T-helper 2 cell (primary cell): ENCODE results near the gene TRMT1.

Experiments
- DNase-seq, 5 experiments: peaks; one replicate each; pipeline versions ENCODE4 v3.0.0 to v3.0.0-alpha.2; 2012 to 2022

The TRMT1 gene

GRCh38 chr19:13102416-13102665, 14.2 kb downstream of the TRMT1 start:
- no peak for DNase-seq

DNA sequence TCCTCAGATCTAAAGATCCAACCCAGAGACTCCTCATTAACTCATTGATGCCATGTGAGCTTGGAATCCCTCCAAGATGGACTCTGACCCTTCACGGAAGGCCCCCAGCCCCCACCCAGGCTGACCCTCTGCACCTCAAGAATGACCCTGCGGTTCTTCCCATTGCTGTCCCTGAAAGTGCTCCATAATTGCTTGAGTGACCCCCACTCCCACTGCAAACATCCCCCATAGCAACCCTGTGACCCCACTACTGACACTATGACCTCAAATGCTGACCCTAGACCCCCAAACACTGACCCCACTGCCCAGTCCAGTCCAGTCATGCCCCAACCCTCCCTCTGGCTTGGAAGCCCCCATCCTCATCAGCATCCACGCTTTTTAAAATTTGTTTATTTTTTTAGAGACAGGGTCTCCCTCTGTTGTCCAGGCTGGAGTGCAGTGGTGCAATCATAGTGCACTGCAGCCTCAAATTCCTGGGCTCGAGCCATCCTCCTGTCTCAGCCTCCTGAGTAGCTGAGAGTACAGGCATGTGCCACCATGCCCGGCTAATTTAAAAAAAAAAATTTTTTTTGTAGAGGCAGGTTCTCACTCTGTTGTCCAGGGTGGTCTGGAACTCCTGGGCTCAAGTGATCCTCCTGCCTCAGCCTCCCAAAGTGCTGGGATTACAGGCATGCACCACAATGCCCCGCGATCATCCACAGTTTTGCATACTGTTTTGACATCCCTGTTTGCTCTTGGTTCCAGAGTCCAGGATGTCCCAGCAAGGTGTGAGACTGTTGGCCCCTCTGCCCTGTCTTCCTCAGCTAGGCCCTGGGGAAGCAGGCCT, 14.7 kb downstream of the TRMT1 start:
- DNase-seq = no peak

GRCh38 chr19:13100841-13101589, 15.5 kb downstream of the TRMT1 start:
- no peak for DNase-seq

DNA sequence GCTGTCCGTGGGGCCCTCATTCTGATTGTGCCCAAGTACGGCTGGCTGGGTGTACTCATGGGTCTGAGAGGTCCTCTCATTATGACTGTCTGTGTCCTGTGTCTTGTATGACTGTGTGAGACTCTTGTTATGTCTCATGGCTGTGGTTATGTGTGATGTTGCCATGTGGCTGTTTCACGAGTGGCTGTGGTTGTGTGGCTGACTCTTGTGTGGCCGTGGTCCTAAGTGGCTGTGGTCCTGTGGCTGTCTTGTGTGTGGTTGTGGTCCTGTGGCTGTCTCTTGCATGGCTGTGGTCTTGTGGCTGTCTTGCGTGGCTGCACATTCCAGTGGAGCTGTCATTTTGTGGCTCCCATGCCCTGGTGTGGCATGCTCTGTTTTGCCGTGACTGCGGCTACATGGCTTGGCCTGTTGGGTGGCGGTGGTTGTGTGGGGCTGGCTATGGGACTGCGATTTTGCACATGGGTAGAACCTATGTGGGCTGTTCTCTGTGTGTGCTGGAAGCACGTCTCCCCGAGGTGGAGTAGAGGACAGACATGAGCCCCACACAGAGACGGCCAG, 16.4 kb downstream of the TRMT1 start:
- DNase-seq = peak in 3 of 5 experiments; percentile 44 to 97 (median 72)

- peak; percentile 56 to 95 (median 75) for DNase-seq
Observed at GRCh38 chr19:13099073-13099999, 17.2 kb downstream of the TRMT1 start.

GRCh38 chr19:13098277-13099072, 18.1 kb downstream of the TRMT1 start:
- DNase-seq = peak in 1 of 5 experiments; percentile 65

DNA sequence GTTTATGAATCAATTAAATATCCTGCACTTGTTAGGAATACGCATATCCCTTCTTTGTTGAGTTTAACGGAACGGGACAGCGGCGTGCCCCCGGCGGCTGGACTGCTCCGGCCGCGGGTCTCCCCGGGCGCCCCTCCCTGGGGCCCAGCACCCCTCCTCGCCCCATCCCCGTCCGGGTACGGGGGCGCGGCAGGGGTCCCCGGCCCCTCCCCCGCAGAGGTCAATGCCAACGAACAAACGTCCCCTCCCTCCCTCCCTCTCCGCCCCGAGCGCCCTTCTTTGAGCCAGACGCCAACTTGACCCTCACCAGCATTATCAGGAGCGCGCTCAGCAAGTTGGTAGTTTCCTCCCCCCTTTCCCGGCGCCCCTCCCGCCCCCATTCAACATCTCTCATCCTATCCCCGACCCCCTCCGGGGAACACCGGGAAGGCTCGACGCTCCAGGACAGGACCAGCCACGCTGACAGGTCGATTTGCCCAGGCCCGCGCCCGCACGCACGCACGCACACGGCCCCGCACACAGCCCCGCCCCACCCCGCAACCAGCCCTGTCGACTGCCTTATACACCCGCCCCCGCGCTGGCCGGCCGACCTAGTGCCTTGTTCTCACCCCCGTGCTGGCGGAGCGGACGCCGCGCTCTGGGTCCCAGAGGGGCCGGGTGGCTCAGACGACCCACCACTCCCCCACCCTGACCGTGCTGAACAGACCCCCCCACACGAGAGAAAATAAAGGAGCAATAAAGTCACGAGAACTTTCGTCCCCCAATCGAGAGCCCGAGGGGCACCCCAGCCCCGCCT, 18.9 kb downstream of the TRMT1 start:
- DNase-seq = no peak

GRCh38 chr19:13097033-13097462, 19.5 kb downstream of the TRMT1 start:
- no peak for DNase-seq

DNA sequence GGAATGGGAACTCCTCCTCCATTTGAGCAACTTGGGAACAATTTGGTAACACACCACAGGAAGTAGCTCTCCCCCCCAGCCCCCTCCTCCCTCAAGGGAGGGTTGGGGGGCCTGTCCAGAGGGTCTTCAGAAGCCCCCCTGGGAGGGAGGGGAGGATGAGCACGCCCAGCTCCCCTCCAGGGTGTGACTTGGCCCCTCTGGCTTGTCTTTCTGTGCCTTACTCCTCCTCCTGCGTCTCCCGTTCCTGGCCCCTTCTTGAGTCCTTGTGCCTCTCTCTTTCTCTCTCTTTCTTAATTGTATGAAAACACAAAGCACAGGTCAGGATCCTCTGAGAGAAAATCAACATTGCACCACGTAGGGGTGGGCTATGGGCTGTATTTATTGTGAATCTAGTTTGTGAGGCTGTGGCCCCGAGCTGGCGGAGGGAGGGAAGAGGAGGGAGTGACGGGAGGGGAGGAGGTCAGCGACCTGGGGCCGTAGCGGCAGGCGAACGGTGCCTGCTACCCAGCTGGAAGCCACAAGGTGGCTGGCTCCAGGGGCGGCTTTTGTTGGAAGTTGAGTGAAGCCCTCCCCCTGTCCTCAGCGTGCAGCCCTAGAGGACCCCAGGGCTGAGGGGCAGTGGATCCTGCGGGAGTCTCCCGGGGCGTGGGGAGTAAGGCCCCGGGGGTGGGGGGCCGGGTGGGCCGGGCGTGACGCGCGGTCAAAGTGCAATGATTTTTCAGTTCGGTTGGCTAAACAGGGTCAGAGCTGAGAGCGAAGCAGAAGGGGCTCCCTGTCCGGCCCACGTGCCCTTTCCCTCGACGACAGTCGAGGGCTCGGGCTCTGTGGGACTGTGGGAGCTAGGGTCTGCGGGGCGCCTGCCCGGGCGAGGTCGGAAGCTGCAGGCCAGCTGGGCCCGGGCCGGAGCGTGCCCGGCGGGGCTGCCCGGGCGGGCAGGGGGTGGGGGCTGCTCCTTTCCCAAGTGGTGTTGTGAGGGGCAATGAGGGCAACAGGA, 20.3 kb downstream of the TRMT1 start:
- no peak for DNase-seq

- DNase-seq = no peak
Observed at GRCh38 chr19:13095393-13095784, 21.2 kb downstream of the TRMT1 start.

DNA sequence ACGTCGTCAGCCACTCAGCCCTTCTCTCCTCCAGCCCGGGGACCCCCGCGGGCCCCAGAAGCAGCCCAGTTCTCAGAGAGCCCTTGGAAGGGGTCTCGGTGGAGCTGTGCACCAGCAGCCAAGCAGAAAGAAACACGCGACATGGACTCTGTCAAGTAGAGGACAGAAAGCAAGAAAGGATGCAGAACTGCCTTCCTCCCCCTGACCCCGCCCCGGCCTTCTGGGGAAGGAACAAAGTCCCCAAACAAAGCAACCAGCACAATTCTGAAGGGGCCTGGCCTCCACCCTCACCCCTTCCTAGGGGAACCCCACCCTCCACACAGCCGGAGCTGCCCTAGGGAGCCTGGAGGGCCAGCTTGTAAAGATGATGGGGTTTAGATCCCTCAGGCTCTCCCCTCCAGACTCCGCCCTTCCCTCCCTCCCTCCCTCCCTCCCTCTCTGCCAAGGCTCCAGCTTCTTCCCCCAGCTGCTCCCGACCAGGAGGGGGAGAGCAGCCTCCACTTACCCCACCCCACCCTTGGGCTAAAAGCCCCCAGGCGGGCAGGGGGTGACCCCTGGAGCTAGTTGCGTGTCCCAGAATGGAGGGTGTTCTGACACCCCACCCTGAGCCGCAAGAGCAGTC, 21.7 kb downstream of the TRMT1 start:
- no peak for DNase-seq

- no peak for DNase-seq
Observed at GRCh38 chr19:13094106-13094504, 22.4 kb downstream of the TRMT1 start.

GRCh38 chr19:13093407-13094105, 23.0 kb downstream of the TRMT1 start:
- DNase-seq = peak; percentile 56 to 82 (median 69)

DNA sequence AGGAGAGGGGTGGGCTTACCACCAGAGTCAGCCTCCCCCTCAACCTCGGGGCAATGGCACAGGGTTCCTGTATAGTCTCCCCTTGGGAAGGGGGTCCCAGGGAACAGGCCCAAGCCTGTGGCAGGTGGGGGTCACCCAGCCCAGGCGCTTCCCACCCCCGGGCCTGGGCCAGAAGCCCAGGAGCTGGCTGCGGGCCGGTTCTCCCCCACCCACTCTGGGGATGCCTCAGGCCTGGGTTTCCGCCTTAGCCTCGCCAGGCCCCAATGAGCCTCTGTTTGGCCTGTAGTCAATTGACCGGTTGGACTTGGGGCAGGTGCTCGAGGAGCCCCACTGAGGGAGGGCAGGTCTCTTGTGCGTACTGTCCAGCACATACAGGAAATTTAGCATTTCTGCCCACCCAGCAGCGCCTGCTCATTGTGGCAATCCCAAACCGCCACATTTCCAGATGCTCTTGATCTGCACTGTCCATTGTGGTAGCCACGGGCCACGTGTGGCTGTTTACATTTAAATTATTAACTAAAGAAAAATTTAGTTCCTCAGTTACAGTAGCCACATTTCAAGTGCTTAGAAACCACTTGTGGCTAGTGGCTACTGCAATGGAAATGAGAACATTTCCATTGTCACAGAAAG, 23.8 kb downstream of the TRMT1 start:
- no peak for DNase-seq

- no peak for DNase-seq
Observed at GRCh38 chr19:13092158-13092543, 24.4 kb downstream of the TRMT1 start.

GRCh38 chr19:13091400-13092157, 25.0 kb downstream of the TRMT1 start:
- DNase-seq = no peak

DNA sequence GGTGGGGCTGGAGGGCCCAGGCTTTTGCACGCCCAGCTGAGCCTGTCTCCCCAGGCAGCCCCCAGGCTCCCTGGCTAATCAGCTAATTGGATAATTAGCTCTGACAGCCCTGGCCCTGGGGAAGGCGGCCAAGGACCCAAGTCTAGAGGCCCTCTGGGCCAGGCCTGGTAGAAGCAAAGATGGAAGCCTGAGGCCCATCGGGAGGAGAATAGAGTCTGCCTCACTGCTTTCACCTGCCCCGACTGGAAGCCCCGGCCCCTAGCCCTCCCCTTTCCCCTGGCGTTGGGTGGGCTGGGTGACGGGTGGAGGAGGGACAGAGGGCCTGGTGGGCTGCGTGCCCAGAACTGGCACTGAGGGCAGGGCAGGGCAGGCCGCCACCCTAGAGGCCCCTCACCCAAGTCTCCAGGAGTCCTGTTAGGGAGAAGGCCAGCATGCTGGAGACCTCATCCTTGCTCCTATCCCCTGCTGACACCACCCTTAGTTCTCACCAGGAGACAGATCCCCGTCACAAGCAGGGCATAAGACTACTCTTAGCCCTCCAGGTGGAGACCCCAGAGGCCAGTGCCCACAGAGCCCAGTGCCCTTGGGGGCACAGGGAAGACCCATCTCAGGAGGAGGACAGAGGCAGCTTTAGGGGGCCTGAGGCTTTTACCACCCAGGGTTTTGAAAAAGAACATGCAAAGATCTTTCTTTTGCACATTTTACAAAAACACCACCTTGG, 25.9 kb downstream of the TRMT1 start:
- no peak for DNase-seq
